GM23338 (cell line): ENCODE data around the gene TTBK1.

Source experiments
- EZH2 ChIP-seq: fragments of 200-600 bp; sonication (generic); IDR thresholded peaks from one replicate; pipeline ENCODE4 v1.8.0; 2017; ENCODE audit warnings: antibody characterized with exemption, mild to moderate bottlenecking, low read depth; ENCODE audit not compliant: unreplicated experiment
- POLR2AphosphoS5 ChIP-seq: IDR thresholded peaks from 2 replicates; pipeline ENCODE4 v1.6.1; 2016; ENCODE audit warnings: antibody characterized with exemption, low read depth
- STAT1 ChIP-seq: IDR thresholded peaks from one replicate; pipeline ENCODE4 v1.6.1; 2016; ENCODE audit warnings: antibody characterized with exemption; ENCODE audit not compliant: unreplicated experiment
- TF ChIP-seq, protein P1 (sequence below), 2 experiments: fragments of 200-600 bp in 1 of 2; sonication (generic) in 1 of 2; conservative IDR thresholded peaks; 2 replicates each; pipeline versions ENCODE4 v1.5.1 to v1.6.1; 2016 to 2017; ENCODE audit warnings: antibody characterized with exemption in 2 of 2, low read depth in 2 of 2, mild to moderate bottlenecking in 2 of 2, moderate library complexity in 1 of 2

DNA sequence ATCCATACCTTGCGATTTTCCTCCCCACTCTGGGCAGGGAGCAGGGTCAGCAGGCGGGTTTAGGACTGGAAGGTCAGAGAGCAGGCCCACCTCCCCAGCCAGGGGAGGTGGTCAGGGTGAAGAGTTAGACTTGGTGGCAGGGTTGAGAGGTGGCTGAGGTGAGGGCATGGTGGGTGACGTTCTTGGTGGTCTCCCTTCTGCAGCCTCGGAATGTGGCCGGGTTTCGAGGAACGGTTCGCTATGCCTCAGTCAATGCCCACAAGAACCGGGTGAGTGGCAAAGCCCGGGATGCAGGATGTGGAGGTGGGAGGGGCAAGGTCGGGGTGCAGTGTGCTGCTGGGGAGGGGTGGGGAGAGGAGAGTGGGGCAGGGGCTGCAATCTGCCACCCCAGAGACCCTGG lies 11.6 kb downstream of the TTBK1 start:
- TF ChIP-seq, protein P1, sequence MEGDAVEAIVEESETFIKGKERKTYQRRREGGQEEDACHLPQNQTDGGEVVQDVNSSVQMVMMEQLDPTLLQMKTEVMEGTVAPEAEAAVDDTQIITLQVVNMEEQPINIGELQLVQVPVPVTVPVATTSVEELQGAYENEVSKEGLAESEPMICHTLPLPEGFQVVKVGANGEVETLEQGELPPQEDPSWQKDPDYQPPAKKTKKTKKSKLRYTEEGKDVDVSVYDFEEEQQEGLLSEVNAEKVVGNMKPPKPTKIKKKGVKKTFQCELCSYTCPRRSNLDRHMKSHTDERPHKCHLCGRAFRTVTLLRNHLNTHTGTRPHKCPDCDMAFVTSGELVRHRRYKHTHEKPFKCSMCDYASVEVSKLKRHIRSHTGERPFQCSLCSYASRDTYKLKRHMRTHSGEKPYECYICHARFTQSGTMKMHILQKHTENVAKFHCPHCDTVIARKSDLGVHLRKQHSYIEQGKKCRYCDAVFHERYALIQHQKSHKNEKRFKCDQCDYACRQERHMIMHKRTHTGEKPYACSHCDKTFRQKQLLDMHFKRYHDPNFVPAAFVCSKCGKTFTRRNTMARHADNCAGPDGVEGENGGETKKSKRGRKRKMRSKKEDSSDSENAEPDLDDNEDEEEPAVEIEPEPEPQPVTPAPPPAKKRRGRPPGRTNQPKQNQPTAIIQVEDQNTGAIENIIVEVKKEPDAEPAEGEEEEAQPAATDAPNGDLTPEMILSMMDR (conservative IDR thresholded peaks at IDR 0.05; ENCODE audit: low read depth in 2 of 2): no peak
- no peak for TF ChIP-seq POLR2AphosphoS5
- no peak for TF ChIP-seq EZH2
- no peak for TF ChIP-seq STAT1
